Sigmoid colon (tissue), 7 donors: ENCODE results near the gene MYO18A. TPM values are rescaled to one million over a fixed set of nuclear protein-coding genes. Genes with fewer than 3 reads are reported as not detected.

Experiments used
- DNase-seq: peaks from one replicate; pipeline ENCODE4 v3.0.0-alpha.2; 2019
- H3K27ac ChIP-seq, 4 donors: fragments of 200-600 bp; sonication (generic); one replicate each; pipeline ENCODE4 v1.5.1; 2016 to 2019; ENCODE audit warnings: mild to moderate bottlenecking in 1 of 4
- H3K27me3 ChIP-seq, 3 donors: fragments of 200-600 bp; sonication (generic); one replicate each; pipeline ENCODE4 v1.5.1; 2019; ENCODE audit warnings: mild to moderate bottlenecking in 1 of 3
- H3K36me3 ChIP-seq, 4 donors: fragments of 200-600 bp; sonication (generic); one replicate each; pipeline ENCODE4 v1.5.1; 2016 to 2019
- H3K4me1 ChIP-seq, 4 donors: fragments of 200-600 bp; sonication (generic); one replicate each; pipeline ENCODE4 v1.5.1; 2017 to 2019
- H3K4me3 ChIP-seq, 4 donors: fragments of 200-600 bp; sonication (generic); one replicate each; pipeline ENCODE4 v1.5.1; 2017 to 2019; ENCODE audit warnings: mild to moderate bottlenecking in 2 of 4, moderate library complexity in 1 of 4
- H3K9me3 ChIP-seq, 4 donors: fragments of 200-600 bp in 3 of 4; sonication (generic) in 3 of 4; one replicate each; pipeline versions ENCODE4 v1.5.1 to v1.6.1; 2013 to 2019
- EP300 ChIP-seq, 4 donors: sonication (generic); formaldehyde crosslinking; IDR thresholded peaks; one replicate each; pipeline ENCODE4 v1.6.1; 2017; ENCODE audit warnings: antibody characterized with exemption in 4 of 4
- POLR2A ChIP-seq, 2 donors: fragments of 450-650 bp; IDR thresholded peaks; one replicate each; pipeline ENCODE4 v1.6.1; 2016; ENCODE audit warnings: antibody characterized with exemption in 2 of 2, mild to moderate bottlenecking in 2 of 2, moderate library complexity in 2 of 2
- POLR2AphosphoS5 ChIP-seq, 4 donors: sonication (generic); formaldehyde crosslinking; IDR thresholded peaks; one replicate each; pipeline ENCODE4 v1.6.1; 2017; ENCODE audit warnings: antibody characterized with exemption in 4 of 4
- WGBS, 2 donors: extraction: QIAGEN DNeasy Blood & Tissue Kit; methylation state at CpG; one replicate each; pipeline ENCODE4 v1.1.7; 2013; 5-methylcytosine and 5-hydroxymethylcytosine counted together
- intact Hi-C: fragments of 100-400 bp; cut with DNase I; formaldehyde crosslinking; loops from one replicate; pipeline ENCODE4 v1.15.1; 2023
- polyA plus RNA-seq, 3 donors: library from polyadenylated mRNA; stranded (reverse); fragments of 200-250 nt; gene quantifications; one replicate each; pipeline ENCODE4 v1.2.3, GENCODE V29; 2013
- total RNA-seq, 4 donors: library from RNA; depleted of rRNA; stranded (reverse); fragments of >200 nt; gene quantifications; one replicate each; pipeline ENCODE4 v1.1.0, GENCODE V29; 2016
- TF ChIP-seq, protein P1 (sequence below), 4 experiments: fragments of 450-650 bp in 3 of 4; fragments of 200-600 bp in 1 of 4; IDR thresholded peaks; one replicate each; pipeline ENCODE4 v1.5.1; 2016 to 2019; ENCODE audit warnings: antibody characterized with exemption in 4 of 4, mild to moderate bottlenecking in 3 of 4, moderate library complexity in 2 of 4
- donor health status: healthy with polysubstance abuse.
- donor health status: Bipolar disorder and iron deficiency.
- donor health status: healthy.

MYO18A gene
- total and polyA plus RNA-seq, 7 donors, result 24.0 to 92.6 (median 48.4) TPM

DNA sequence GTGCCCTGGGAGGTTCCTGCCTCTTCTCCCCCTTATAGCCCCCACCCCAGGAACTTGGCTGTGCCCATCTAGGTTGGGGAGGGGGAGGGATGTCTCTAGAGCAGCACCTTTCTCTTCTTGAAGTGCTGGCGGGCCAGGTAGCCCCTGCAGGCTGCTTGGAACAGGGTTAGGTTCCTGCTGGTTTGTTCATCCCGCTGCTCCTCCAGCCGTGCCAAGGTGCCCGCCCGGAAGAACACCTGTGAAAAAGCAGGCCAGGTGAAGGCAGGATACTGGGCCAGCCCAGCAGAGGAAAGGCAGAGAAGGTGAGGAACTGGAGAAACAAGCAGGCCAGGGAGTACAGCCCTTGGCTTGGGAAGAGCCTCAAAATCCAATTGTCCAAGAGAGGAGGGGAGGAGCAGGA lies 80.7 kb downstream of the MYO18A start:
- no peaks in the 10 kb centered on the region for H3K4me1 ChIP-seq
- intact Hi-C loops, result no loop called here
- H3K27ac ChIP-seq, result no peak overlapping the region
- DNase-seq, result no peak
- TF ChIP-seq POLR2AphosphoS5 (IDR thresholded peaks at IDR 0.05), result no peak
- no peak for TF ChIP-seq EP300 (IDR thresholded peaks at IDR 0.05)
- TF ChIP-seq, protein P1, sequence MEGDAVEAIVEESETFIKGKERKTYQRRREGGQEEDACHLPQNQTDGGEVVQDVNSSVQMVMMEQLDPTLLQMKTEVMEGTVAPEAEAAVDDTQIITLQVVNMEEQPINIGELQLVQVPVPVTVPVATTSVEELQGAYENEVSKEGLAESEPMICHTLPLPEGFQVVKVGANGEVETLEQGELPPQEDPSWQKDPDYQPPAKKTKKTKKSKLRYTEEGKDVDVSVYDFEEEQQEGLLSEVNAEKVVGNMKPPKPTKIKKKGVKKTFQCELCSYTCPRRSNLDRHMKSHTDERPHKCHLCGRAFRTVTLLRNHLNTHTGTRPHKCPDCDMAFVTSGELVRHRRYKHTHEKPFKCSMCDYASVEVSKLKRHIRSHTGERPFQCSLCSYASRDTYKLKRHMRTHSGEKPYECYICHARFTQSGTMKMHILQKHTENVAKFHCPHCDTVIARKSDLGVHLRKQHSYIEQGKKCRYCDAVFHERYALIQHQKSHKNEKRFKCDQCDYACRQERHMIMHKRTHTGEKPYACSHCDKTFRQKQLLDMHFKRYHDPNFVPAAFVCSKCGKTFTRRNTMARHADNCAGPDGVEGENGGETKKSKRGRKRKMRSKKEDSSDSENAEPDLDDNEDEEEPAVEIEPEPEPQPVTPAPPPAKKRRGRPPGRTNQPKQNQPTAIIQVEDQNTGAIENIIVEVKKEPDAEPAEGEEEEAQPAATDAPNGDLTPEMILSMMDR (IDR thresholded peaks at IDR 0.05), result no peak
- no peak for TF ChIP-seq POLR2A (IDR thresholded peaks at IDR 0.05)
- WGBS, 2 donors, result 93 to 97% methylated on average over 5 of the region's 5 CpGs
- no peaks in the 10 kb centered on the region for H3K27me3 ChIP-seq
- H3K36me3 ChIP-seq, result peaks cover 30 to 97% (median 53%) of the 10 kb centered on the region in 4 donors
- H3K4me3 ChIP-seq, result no peak overlapping the region
- no peaks in the 10 kb centered on the region for H3K9me3 ChIP-seq

DNA sequence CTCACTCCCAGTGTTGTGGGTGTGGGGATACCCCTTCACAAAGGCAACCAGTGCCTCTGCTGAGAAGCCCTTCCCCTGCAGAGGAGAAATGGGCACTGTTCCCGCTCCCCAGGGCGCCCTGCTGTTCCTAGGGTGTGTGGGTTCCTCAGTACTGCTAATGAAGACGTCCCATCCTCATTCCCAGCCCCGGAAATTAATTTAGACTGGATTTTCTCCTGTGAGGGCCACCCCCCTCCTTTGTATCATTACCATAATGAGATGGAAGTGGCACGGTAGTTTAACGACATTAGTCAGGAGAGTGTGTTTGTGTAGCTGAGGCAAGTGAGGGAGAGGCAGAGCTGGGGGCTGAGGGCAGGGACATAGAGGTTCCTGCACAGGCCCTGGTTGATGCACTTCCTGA lies 84.1 kb downstream of the MYO18A start:
- H3K27me3 ChIP-seq, result no peaks in the 10 kb centered on the region
- no peaks in the 10 kb centered on the region for H3K4me1 ChIP-seq
- H3K36me3 ChIP-seq, result peaks cover 30 to 97% (median 70%) of the 10 kb centered on the region in 4 donors
- no peak for DNase-seq
- WGBS, 2 donors, result 81 to 87% methylated on average over 6 of the region's 6 CpGs
- H3K27ac ChIP-seq, result no peak overlapping the region
- intact Hi-C loops, result no loop called here
- H3K4me3 ChIP-seq, result no peak overlapping the region
- no peaks in the 10 kb centered on the region for H3K9me3 ChIP-seq
- TF ChIP-seq, protein P1 (IDR thresholded peaks at IDR 0.05), result no peak
- no peak for TF ChIP-seq EP300 (IDR thresholded peaks at IDR 0.05)
- TF ChIP-seq POLR2AphosphoS5 (IDR thresholded peaks at IDR 0.05), result no peak
- TF ChIP-seq POLR2A (IDR thresholded peaks at IDR 0.05), result no peak

DNA sequence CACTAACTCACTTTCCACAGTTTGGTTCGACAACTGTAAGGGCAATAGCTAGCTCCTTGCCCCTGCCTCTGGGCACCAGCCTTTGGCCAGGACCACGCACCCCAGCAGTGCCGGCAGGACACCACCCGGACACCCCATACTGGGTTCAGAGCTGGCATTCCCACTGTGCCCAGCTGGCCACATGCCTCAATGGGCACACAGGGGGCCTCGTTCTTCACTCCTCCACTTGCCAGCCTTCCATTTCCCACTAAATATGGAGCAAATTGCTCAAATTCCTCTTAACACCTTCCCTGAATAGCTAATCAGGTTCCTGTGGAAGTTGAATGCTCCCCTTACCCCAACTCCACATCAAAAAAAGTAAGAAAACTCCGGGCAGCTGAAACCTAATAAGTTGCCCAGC lies 84.8 kb downstream of the MYO18A start:
- no peak for TF ChIP-seq POLR2A (IDR thresholded peaks at IDR 0.05)
- TF ChIP-seq EP300 (IDR thresholded peaks at IDR 0.05), result no peak
- TF ChIP-seq POLR2AphosphoS5 (IDR thresholded peaks at IDR 0.05), result no peak
- TF ChIP-seq, protein P1 (IDR thresholded peaks at IDR 0.05), result no peak
- Histone ChIP-seq H3K4me3 (no peak overlapping the region), H3K27ac (no peak overlapping the region), H3K4me1 (peaks cover 0 to 1% (median under 1%) of the 10 kb centered on the region in 4 donors), H3K36me3 (peaks cover 30 to 97% (median 71%) of the 10 kb centered on the region in 4 donors), H3K9me3 (no peaks in the 10 kb centered on the region), H3K27me3 (no peaks in the 10 kb centered on the region)
- intact Hi-C loops, result no loop called here
- DNase-seq, result no peak
- 95 to 97% methylated on average over 6 of the region's 6 CpGs for WGBS, 2 donors

DNA sequence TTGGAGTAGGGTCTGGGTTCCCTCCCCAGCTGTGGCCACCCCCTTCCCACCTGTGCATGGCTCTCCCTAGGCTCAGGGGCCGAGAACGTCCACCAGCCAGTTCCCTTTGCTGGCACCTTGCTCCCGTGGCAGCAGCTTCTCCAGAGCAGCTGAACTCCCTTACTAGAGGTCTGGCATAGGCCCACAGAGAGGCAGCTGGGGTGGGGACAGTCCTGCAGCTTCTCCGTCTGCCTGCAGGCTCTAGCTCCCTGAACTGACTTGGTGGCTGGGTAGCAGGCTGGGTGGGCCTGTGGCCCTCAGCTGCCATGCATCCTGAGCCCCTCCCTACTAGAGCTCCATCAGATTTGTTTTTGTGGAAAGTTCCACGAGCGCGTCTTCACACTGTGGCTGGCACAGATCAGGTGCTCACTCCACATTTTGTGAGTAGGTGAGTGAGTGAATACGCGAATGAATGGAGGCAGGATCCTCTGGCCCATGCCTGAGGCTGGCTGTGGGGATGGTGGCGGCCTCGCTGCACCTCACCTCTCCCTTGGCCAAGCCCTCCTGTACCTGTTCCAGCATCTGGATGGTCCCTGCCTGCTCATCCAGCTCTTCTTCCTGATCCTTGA lies 86.0 kb downstream of the MYO18A start:
- Histone ChIP-seq H3K27me3 (no peaks in the 10 kb centered on the region), H3K9me3 (no peaks in the 10 kb centered on the region), H3K4me3 (no peak overlapping the region), H3K36me3 (peaks cover 27 to 88% (median 65%) of the 10 kb centered on the region in 4 donors), H3K27ac (no peak overlapping the region), H3K4me1 (peaks cover 0 to 14% (median 11%) of the 10 kb centered on the region in 4 donors)
- TF ChIP-seq POLR2AphosphoS5 (IDR thresholded peaks at IDR 0.05) (no peak), EP300 (IDR thresholded peaks at IDR 0.05) (no peak), POLR2A (IDR thresholded peaks at IDR 0.05) (no peak)
- TF ChIP-seq, protein P1 (IDR thresholded peaks at IDR 0.05), result no peak
- intact Hi-C loops, result no loop called here
- no peak for DNase-seq
- WGBS, 2 donors, result 90 to 93% methylated on average over 11 of the region's 11 CpGs
